Skeletal muscle satellite cell (primary cell): ENCODE measurements around the gene HHAT.

Source experiments
- H3K27me3 ChIP-seq: 2 replicates; pipeline ENCODE4 v1.7.0; 2013; ENCODE audit warnings: low read length; ENCODE audit not compliant: control insufficient read depth, insufficient read depth
- H3K36me3 ChIP-seq: 2 replicates; pipeline ENCODE4 v1.7.0; 2013; ENCODE audit warnings: mild to moderate bottlenecking, control low read depth, low read length; ENCODE audit not compliant: insufficient read depth
- H3K4me1 ChIP-seq: 2 replicates; pipeline ENCODE4 v1.7.0; 2013; ENCODE audit warnings: low read length; ENCODE audit not compliant: control insufficient read depth, insufficient read depth
- H3K4me2 ChIP-seq: 2 replicates; pipeline ENCODE4 v1.7.0; 2013; ENCODE audit warnings: mild to moderate bottlenecking, low read length
- H3K4me3 ChIP-seq: 2 replicates; pipeline ENCODE4 v1.7.0; 2013; ENCODE audit warnings: low read length
- H3K9ac ChIP-seq: 2 replicates; pipeline ENCODE4 v1.7.0; 2013; ENCODE audit warnings: mild to moderate bottlenecking, low read depth, low read length, moderate library complexity
- H3K9me3 ChIP-seq: replicated peaks from 2 replicates; pipeline ENCODE4 v1.7.0; 2013; ENCODE audit warnings: mild to moderate bottlenecking, control low read depth, low read length

The HHAT gene

GRCh38 chr1:210500831-210501230 is 172.1 kb downstream of the HHAT start:
- Histone ChIP-seq H3K4me3 (no peak overlapping the region), H3K4me2 (no peak overlapping the region), H3K36me3 (no peaks in the 10 kb centered on the region), H3K9me3 (no peaks in the 10 kb centered on the region), H3K9ac (no peak overlapping the region), H3K27me3 (no peaks in the 10 kb centered on the region), H3K4me1 (peaks cover 4% of the 10 kb centered on the region)

DNA sequence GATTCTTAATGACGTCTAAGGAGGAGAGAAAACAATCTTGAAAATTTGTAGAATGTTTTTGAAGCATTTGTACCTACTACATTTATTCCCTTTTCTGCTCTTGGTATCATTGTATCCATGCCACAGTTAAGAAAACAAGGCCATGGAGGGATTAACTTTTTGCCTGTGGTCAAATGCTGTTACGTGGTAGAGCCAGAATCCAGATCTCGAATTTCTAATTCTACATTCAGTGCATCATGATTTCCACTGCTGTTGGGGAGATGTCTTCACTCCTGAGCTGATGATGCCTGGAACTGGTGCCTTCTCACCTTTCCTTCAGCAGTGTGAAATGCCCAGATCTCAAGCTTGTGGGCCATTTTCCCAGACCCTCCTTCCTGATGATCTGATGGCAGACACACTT is 175.6 kb downstream of the HHAT start:
- Histone ChIP-seq H3K9ac (no peak overlapping the region), H3K4me3 (no peak overlapping the region), H3K36me3 (no peaks in the 10 kb centered on the region), H3K9me3 (no peaks in the 10 kb centered on the region), H3K27me3 (no peaks in the 10 kb centered on the region), H3K4me2 (no peak overlapping the region), H3K4me1 (no peaks in the 10 kb centered on the region)

- Histone ChIP-seq H3K9me3 (no peaks in the 10 kb centered on the region), H3K4me2 (no peak overlapping the region), H3K36me3 (no peaks in the 10 kb centered on the region), H3K27me3 (no peaks in the 10 kb centered on the region), H3K4me3 (no peak overlapping the region), H3K4me1 (no peaks in the 10 kb centered on the region), H3K9ac (no peak overlapping the region)
These were observed 177.1 kb downstream of the HHAT start for GRCh38 chr1:210505601-210506496.

GRCh38 chr1:210506689-210507088 is 178.0 kb downstream of the HHAT start:
- Histone ChIP-seq H3K27me3 (no peaks in the 10 kb centered on the region), H3K36me3 (no peaks in the 10 kb centered on the region), H3K4me1 (no peaks in the 10 kb centered on the region), H3K9ac (no peak overlapping the region), H3K4me2 (no peak overlapping the region), H3K9me3 (no peaks in the 10 kb centered on the region), H3K4me3 (no peak overlapping the region)

GRCh38 chr1:210516092-210516656 is 187.5 kb downstream of the HHAT start:
- Histone ChIP-seq H3K36me3 (no peaks in the 10 kb centered on the region), H3K4me3 (no peak overlapping the region), H3K27me3 (no peaks in the 10 kb centered on the region), H3K4me1 (no peaks in the 10 kb centered on the region), H3K4me2 (no peak overlapping the region), H3K9ac (no peak overlapping the region), H3K9me3 (no peaks in the 10 kb centered on the region)

DNA sequence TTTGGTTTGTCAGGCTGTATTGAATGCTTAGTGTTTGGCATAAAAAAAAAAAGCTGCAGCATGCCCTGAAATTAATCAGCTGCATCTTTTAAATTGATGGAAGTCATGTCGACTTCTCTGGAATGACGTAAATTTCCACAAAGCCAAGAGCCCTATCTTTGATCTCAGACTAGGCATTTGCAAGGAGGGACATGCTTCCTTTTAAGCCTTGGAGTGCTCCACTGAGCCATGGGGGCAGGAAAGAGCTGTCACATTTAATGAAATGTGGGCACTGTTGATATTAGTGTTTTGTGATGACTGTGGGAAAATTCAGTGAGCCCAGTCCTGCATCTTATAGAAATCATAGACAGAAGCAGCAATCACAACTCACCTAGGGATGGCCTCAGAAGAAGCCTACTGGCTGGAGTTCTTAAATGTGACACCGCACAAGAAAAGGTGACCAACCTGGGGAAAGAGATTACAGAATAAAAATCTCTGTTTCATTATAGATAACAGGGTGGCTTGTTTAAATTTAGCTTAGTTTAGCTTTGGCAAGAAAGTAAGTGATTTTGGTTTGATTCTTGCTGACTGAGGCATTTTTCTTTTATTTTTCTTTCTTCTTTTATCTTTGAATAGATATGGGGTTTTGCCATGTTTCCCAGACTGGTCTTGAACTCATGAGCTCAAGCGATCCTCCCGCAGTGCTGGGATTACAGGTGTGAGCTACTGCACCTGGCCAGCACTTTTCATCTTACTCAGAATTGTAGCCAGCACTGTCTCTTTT is 188.2 kb downstream of the HHAT start:
- H3K9ac ChIP-seq: no peak overlapping the region
- no peak overlapping the region for H3K4me3 ChIP-seq
- no peaks in the 10 kb centered on the region for H3K4me1 ChIP-seq
- no peaks in the 10 kb centered on the region for H3K36me3 ChIP-seq
- no peak overlapping the region for H3K4me2 ChIP-seq
- no peaks in the 10 kb centered on the region for H3K27me3 ChIP-seq
- H3K9me3 ChIP-seq: no peaks in the 10 kb centered on the region

GRCh38 chr1:210523830-210524229 is 195.1 kb downstream of the HHAT start:
- no peaks in the 10 kb centered on the region for H3K27me3 ChIP-seq

GRCh38 chr1:210525716-210526454 is 197.2 kb downstream of the HHAT start:
- no peak overlapping the region for H3K9ac ChIP-seq
- no peaks in the 10 kb centered on the region for H3K9me3 ChIP-seq
- no peaks in the 10 kb centered on the region for H3K27me3 ChIP-seq
- H3K4me2 ChIP-seq: no peak overlapping the region
- H3K4me3 ChIP-seq: no peak overlapping the region
- H3K36me3 ChIP-seq: no peaks in the 10 kb centered on the region
- H3K4me1 ChIP-seq: no peaks in the 10 kb centered on the region

More at GRCh38 chr1:210523830-210524229, 195.1 kb downstream of the HHAT start:
- no peaks in the 10 kb centered on the region for H3K4me1 ChIP-seq
- no peaks in the 10 kb centered on the region for H3K36me3 ChIP-seq
- H3K4me3 ChIP-seq: no peak overlapping the region
- no peak overlapping the region for H3K9ac ChIP-seq
- H3K9me3 ChIP-seq: no peaks in the 10 kb centered on the region
- no peak overlapping the region for H3K4me2 ChIP-seq

- H3K4me2 ChIP-seq: no peak overlapping the region
- no peak overlapping the region for H3K9ac ChIP-seq
These were observed 198.4 kb downstream of the HHAT start for GRCh38 chr1:210527091-210527490.

DNA sequence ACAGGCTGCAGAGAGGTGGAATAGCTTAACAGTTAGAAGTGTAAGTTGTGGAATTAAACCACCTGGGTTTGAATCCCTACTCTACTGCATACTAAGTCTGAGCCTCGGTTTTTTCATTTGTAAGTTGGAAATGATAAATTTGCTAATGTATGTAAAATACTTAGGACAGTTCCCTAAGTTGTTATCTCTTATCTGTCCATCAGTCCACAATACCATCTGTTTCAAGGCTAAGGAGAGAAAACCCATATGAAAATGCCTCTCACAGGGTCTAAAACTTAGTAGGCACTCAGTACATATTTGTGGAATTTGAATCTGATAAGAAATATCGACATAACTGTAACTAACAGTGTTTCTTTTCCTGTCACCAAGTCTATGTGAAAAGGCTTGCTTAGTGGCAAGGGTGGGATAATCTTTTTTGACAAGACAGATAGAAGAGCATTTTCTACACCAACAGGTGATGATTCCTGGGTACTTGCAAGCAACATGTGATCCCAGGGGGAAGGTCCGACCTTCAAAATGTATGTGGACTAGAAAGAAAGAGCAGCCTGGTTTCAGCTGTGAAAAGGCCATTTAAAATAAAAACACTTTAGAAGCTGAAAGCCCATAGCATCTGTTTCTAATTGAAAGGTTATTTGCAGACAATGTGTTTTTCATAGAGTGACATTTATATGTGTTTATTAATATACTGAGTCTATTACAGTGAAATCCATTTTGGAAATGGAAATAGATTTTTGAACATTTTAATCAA is 202.9 kb downstream of the HHAT start:
- H3K4me3 ChIP-seq: no peak overlapping the region

More at GRCh38 chr1:210527091-210527490, 198.4 kb downstream of the HHAT start:
- H3K36me3 ChIP-seq: no peaks in the 10 kb centered on the region
- H3K27me3 ChIP-seq: no peaks in the 10 kb centered on the region
- H3K9me3 ChIP-seq: no peaks in the 10 kb centered on the region
- H3K4me1 ChIP-seq: no peaks in the 10 kb centered on the region
- no peak overlapping the region for H3K4me3 ChIP-seq

More for the DNA sequence above, 202.9 kb downstream of the HHAT start:
- no peaks in the 10 kb centered on the region for H3K4me1 ChIP-seq
- H3K27me3 ChIP-seq: no peaks in the 10 kb centered on the region
- H3K9me3 ChIP-seq: no peaks in the 10 kb centered on the region
- H3K4me2 ChIP-seq: no peak overlapping the region
- H3K36me3 ChIP-seq: no peaks in the 10 kb centered on the region
- no peak overlapping the region for H3K9ac ChIP-seq
